GM12878 (cell line): Measurements from ENCODE around the gene PPP1R2. TPM values are rescaled to one million over a fixed set of nuclear protein-coding genes. Genes with fewer than 3 reads are reported as not detected.

Source experiments
- ATAC-seq: fragments of 200-7000 bp; cut with Tn5 transposase; 3 replicates; pipeline ENCODE4 v1.9.1; 2020; ENCODE audit warnings: mild to moderate bottlenecking, moderate library complexity
- BruUV-seq: library from RNA; stranded (reverse); fragments of 400-500 nt; replicated peaks from 2 replicates; lab custom pipeline; 2021; lab: Mats Ljungman, UMichigan
- CTCF ChIA-PET: fragments of 300-600 bp; sonication (Branson Sonifier 250); formaldehyde crosslinking; extraction: SDS; loops from one replicate; lab custom pipeline; 2021; ENCODE audit warnings: inconsistent platforms; lab: Yijun Ruan, JAX
- POLR2A ChIA-PET: fragments of 350-600 bp; formaldehyde crosslinking; extraction: SDS; loops from one replicate; lab custom pipeline; 2021; ENCODE audit warnings: inconsistent platforms; lab: Charles Lee
- RAD21 ChIA-PET: fragments of 300-600 bp; sonication (Branson Sonifier 250); formaldehyde crosslinking; loops from one replicate; lab custom pipeline; 2023; ENCODE audit warnings: antibody characterized with exemption; ENCODE audit not compliant: unreplicated experiment; lab: Charles Lee
- SMC1A ChIA-PET: fragments of 300-600 bp; sonication (Branson Sonifier 250); formaldehyde crosslinking; loops from one replicate; lab custom pipeline; 2023; ENCODE audit not compliant: unreplicated experiment, uncharacterized antibody; lab: Charles Lee
- DNase-seq: peaks from one replicate; pipeline ENCODE4 v3.0.0-alpha.2; 2011; ENCODE audit warnings: low read depth, low spot score
- FAIRE-seq: peaks from 3 replicates; lab custom pipeline; 2011; peaks lifted over from hg19 to GRCh38; lab: Jason Lieb, UNC
- H2AFZ ChIP-seq: 2 replicates; pipeline ENCODE4 v1.6.0; 2011; ENCODE audit warnings: low read depth, low read length, control low read depth; ENCODE audit not compliant: control insufficient read depth
- H3K27ac ChIP-seq: 2 replicates; pipeline ENCODE4 v1.5.1; 2011; ENCODE audit warnings: control low read depth; ENCODE audit not compliant: control insufficient read depth, insufficient read depth
- H3K27me3 ChIP-seq, 2 experiments: replicated peaks in 1 of 2; 2 replicates each; pipeline versions ENCODE4 v1.6.0 to v1.6.1; 2011; ENCODE audit warnings: low read length in 1 of 2; ENCODE audit not compliant: control insufficient read depth in 2 of 2, insufficient read depth in 2 of 2
- H3K36me3 ChIP-seq, 2 experiments: 2 replicates each; pipeline ENCODE4 v1.5.1; 2011; ENCODE audit warnings: low read length in 1 of 2; ENCODE audit not compliant: control insufficient read depth in 2 of 2, insufficient read depth in 2 of 2
- H3K4me1 ChIP-seq: 2 replicates; pipeline ENCODE4 v1.6.1; 2011; ENCODE audit warnings: mild to moderate bottlenecking, low read length, moderate library complexity, mixed read lengths; ENCODE audit not compliant: control insufficient read depth, insufficient read depth
- H3K4me2 ChIP-seq: 2 replicates; pipeline ENCODE4 v1.6.0; 2011; ENCODE audit warnings: control low read depth; ENCODE audit not compliant: control insufficient read depth, insufficient read depth
- H3K4me3 ChIP-seq: fragments of 200-600 bp; sonication (generic); 2 replicates; pipeline ENCODE4 v1.5.1; 2016
- H3K79me2 ChIP-seq: 2 replicates; pipeline ENCODE4 v1.6.0; 2011; ENCODE audit warnings: low read length; ENCODE audit not compliant: control insufficient read depth, insufficient read depth
- H3K9ac ChIP-seq: 2 replicates; pipeline ENCODE4 v1.8.0; 2011; ENCODE audit warnings: low read length, control low read depth, mixed read lengths; ENCODE audit not compliant: control insufficient read depth, insufficient read depth
- H3K9me3 ChIP-seq: replicated peaks from 3 replicates; pipeline ENCODE4 v1.5.1; 2011; ENCODE audit warnings: mild to moderate bottlenecking, low read length; ENCODE audit not compliant: control insufficient read depth, insufficient read depth
- H4K20me1 ChIP-seq: 2 replicates; pipeline ENCODE4 v1.6.0; 2011; ENCODE audit not compliant: control insufficient read depth, insufficient read depth
- FOS ChIP-seq: IDR thresholded peaks from 3 replicates; pipeline ENCODE4 v1.6.1; 2011; ENCODE audit warnings: borderline replicate concordance; ENCODE audit not compliant: insufficient read length; ENCODE audit errors: extremely low read depth
- GABPA ChIP-seq: IDR thresholded peaks from 2 replicates; pipeline ENCODE4 v1.6.1; 2014; ENCODE audit warnings: antibody characterized with exemption, low read depth, mild to moderate bottlenecking, inconsistent platforms
- JUNB ChIP-seq: IDR thresholded peaks from 2 replicates; pipeline ENCODE4 v1.6.1; 2016; ENCODE audit warnings: antibody characterized with exemption, mild to moderate bottlenecking
- MXI1 ChIP-seq: fragments of 150-350 bp; IDR thresholded peaks from 2 replicates; pipeline ENCODE4 v1.6.1; 2011; ENCODE audit warnings: low read depth, mild to moderate bottlenecking, inconsistent platforms, low read length, improper control_type of control experiment
- PAX5 ChIP-seq: IDR thresholded peaks from 2 replicates; pipeline ENCODE4 v1.6.1; 2011; ENCODE audit warnings: low read depth, low read length, borderline replicate concordance
- ZBED1 ChIP-seq: IDR thresholded peaks from 2 replicates; pipeline ENCODE4 v1.6.1; 2016; ENCODE audit warnings: borderline replicate concordance
- ZNF384 ChIP-seq: IDR thresholded peaks from 2 replicates; pipeline ENCODE4 v1.6.1; 2012; ENCODE audit warnings: low read depth, mild to moderate bottlenecking, low read length, improper control_type of control experiment, borderline replicate concordance
- WGBS: methylation state at CpG from one replicate; pipeline ENCODE4 v1.1.6; 2016; ENCODE audit warnings: low lambda C conversion rate; ENCODE audit not compliant: insufficient replicate concordance, insufficient coverage; ENCODE audit errors: missing lambda C conversion rate; 5-methylcytosine and 5-hydroxymethylcytosine counted together
- in situ Hi-C: fragments of 300-500 bp; cut with MboI; formaldehyde crosslinking; loops from 9 replicates; pipeline ENCODE4 v1.14.3; 2018; ENCODE audit warnings: mixed read lengths
- intact Hi-C: fragments of 100-400 bp; cut with micrococcal nuclease; formaldehyde crosslinking; loops from one replicate; pipeline ENCODE4 v1.14.2; 2022; ENCODE audit not compliant: unreplicated experiment
- polyA plus RNA-seq, 11 experiments: library from polyadenylated mRNA; depleted of rRNA in 4 of 11; unstranded in 6 of 11; stranded (reverse) in 5 of 11; fragments of >200 nt; fragmentation: Nextera tagmentation in 4 of 11; fragmentation: Illumina TruSeq in 1 of 11; extraction: Ambion mirVana in 4 of 11; extraction: Trizol in 1 of 11; gene quantifications; 1 replicate in 1 of 11; 2 replicates in 10 of 11; pipeline versions ENCODE4 v1.2.1 to v1.2.3, GENCODE V29; 2011 to 2016; ENCODE audit warnings: inconsistent platforms in 2 of 11, missing spikeins in 2 of 11, low read depth in 1 of 11
- total RNA-seq, 4 experiments: library from RNA; depleted of rRNA in 3 of 4; stranded (reverse); fragments of >200 nt in 3 of 4; fragmentation: Illumina TruSeq in 1 of 4; extraction: Trizol in 1 of 4; gene quantifications; 2 replicates each; pipeline versions ENCODE4 v1.2.1 to v1.2.3, GENCODE V29; 2013 to 2021
- TF ChIP-seq, protein P1 (sequence below): fragments of 450-650 bp; IDR thresholded peaks from 2 replicates; pipeline ENCODE4 v1.6.1; 2016; ENCODE audit warnings: mild to moderate bottlenecking

The PPP1R2 gene
- total and polyA plus RNA-seq, 10 of the 15 experiments (the other 5 are each of a cell fraction or from before 2014, with no cell fraction given) = 10.5 to 116 (median 46.9) TPM

DNA sequence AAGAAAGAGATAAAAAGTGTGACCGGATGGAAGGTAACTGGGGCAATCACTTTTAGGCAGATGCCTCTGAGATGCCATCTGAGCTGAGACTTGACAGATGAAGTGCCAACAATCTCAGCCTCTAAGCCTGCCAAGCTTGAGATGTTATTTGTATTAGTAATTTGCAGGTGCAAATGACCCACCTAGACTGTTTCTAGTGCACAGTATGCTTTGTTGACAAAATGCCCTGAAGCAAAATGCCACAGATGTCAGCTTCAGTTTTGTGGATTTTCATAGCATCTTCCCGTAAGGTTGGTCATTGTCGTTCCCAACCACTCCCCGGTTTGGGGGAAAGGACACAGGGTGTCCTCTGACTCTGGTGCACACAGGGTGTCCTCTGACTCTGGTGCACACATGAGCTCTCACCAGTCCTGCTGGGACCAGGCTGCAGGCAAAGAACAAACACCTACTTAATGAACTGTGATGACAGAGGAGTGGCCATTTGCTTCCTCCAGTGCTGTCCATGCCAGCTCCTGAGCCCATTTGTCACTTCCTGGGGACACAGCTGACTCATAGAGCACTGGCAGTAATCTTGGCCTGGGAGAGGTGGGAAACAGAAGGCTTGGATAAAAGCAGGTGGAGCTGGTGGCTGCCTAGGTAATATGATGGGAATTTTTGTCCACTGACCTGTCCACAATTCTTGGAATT lies 16.7 kb upstream of the PPP1R2 start:
- RAD21 ChIA-PET = interaction anchor here (0.7 kb wide), 1 partner anchor 53 kb away, joined by 3 read pairs; no protein-coding TSS in a partner anchor
- Histone ChIP-seq H3K9ac (no peak overlapping the region), H4K20me1 (no peaks in the 10 kb centered on the region), H3K27me3 (no peaks in the 10 kb centered on the region), H3K9me3 (no peaks in the 10 kb centered on the region), H3K4me3 (no peak overlapping the region), H3K4me1 (no peaks in the 10 kb centered on the region), H3K79me2 (no peaks in the 10 kb centered on the region), H2AFZ (no peak overlapping the region), H3K4me2 (no peak overlapping the region), H3K36me3 (no peaks in the 10 kb centered on the region), H3K27ac (no peak overlapping the region)
- CTCF ChIA-PET = interaction anchor here (0.6 to 1.4 kb wide), 2 partner anchors 10 to 50 kb away, joined by 3 to 4 read pairs; no protein-coding TSS in a partner anchor
- intact Hi-C loops (loop anchor here (2.0 kb wide), 1 partner anchor 291 kb away; no protein-coding TSS in a partner anchor), in situ Hi-C loops (no loop called here)
- TF ChIP-seq ZNF384 = no peak
- TF ChIP-seq ZBED1 = no peak
- no peak for TF ChIP-seq PAX5
- TF ChIP-seq MXI1 = no peak
- TF ChIP-seq, protein P1, sequence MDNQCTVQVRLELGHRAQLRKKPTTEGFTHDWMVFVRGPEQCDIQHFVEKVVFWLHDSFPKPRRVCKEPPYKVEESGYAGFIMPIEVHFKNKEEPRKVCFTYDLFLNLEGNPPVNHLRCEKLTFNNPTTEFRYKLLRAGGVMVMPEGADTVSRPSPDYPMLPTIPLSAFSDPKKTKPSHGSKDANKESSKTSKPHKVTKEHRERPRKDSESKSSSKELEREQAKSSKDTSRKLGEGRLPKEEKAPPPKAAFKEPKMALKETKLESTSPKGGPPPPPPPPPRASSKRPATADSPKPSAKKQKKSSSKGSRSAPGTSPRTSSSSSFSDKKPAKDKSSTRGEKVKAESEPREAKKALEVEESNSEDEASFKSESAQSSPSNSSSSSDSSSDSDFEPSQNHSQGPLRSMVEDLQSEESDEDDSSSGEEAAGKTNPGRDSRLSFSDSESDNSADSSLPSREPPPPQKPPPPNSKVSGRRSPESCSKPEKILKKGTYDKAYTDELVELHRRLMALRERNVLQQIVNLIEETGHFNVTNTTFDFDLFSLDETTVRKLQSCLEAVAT = no peak
- no peak for TF ChIP-seq GABPA
- TF ChIP-seq FOS = no peak
- no peak for TF ChIP-seq JUNB
- SMC1A ChIA-PET = interaction anchor here (1.4 kb wide), 1 partner anchor 18 kb away, joined by 3 read pairs; no protein-coding TSS in a partner anchor
- POLR2A ChIA-PET = no interaction called here
- BruUV-seq = no TSS peak
- 81% methylated on average over 4 of the region's 4 CpGs for WGBS
- FAIRE-seq (no peak), ATAC-seq (no peak), DNase-seq (no peak)
